PC-9 (cell line): ENCODE data around the gene SPATA20. TPM values are rescaled to one million over a fixed set of nuclear protein-coding genes. Genes with fewer than 3 reads are reported as not detected.

Experiments
- BruUV-seq: library from RNA; stranded (reverse); fragments of 400-500 nt; replicated peaks from 2 replicates; lab custom pipeline; 2021; lab: Mats Ljungman, UMichigan
- CTCF ChIA-PET: fragments of 300-600 bp; sonication (Branson Sonifier 250); formaldehyde crosslinking; loops from one replicate; lab custom pipeline; 2022; ENCODE audit warnings: antibody characterized with exemption; lab: Charles Lee
- POLR2A ChIA-PET: fragments of 300-600 bp; sonication (Branson Sonifier 250); formaldehyde crosslinking; loops from one replicate; lab custom pipeline; 2022; ENCODE audit warnings: antibody characterized with exemption; ENCODE audit not compliant: unreplicated experiment; lab: Charles Lee
- DNase-seq, 2 experiments: peaks; one replicate each; pipeline versions ENCODE4 v3.0.0 to v3.0.0-alpha.2; 2015 to 2022; ENCODE audit warnings: mixed read lengths in 1 of 2
- H2AFZ ChIP-seq: fragments of 200-600 bp; sonication (generic); 2 replicates; pipeline ENCODE4 v1.8.1; 2017; ENCODE audit warnings: antibody characterized with exemption
- H3F3A ChIP-seq: fragments of 200-600 bp; sonication (generic); 2 replicates; pipeline ENCODE4 v1.8.1; 2017; ENCODE audit warnings: antibody characterized with exemption, mild to moderate bottlenecking, low read depth; ENCODE audit not compliant: insufficient read depth
- H3K27ac ChIP-seq: fragments of 200-600 bp; sonication (generic); 2 replicates; pipeline ENCODE4 v1.6.1; 2016; ENCODE audit warnings: mixed run types
- H3K27me3 ChIP-seq: fragments of 200-600 bp; sonication (generic); 2 replicates; pipeline ENCODE4 v1.6.1; 2016; ENCODE audit warnings: low read depth, mixed run types; ENCODE audit not compliant: insufficient read depth
- H3K36me3 ChIP-seq: fragments of 200-600 bp; sonication (generic); 2 replicates; pipeline ENCODE4 v1.6.1; 2016; ENCODE audit warnings: low read depth, mixed run types
- H3K4me1 ChIP-seq: fragments of 200-600 bp; sonication (generic); replicated peaks from 2 replicates; pipeline ENCODE4 v1.6.1; 2016; ENCODE audit warnings: mixed run types; ENCODE audit not compliant: insufficient read depth
- H3K4me2 ChIP-seq: fragments of 200-600 bp; sonication (generic); 2 replicates; pipeline ENCODE4 v1.6.1; 2017; ENCODE audit warnings: mixed run types
- H3K4me3 ChIP-seq: fragments of 200-600 bp; sonication (generic); 2 replicates; pipeline ENCODE4 v1.6.1; 2016; ENCODE audit warnings: mixed run types
- H3K79me2 ChIP-seq: fragments of 200-600 bp; sonication (generic); 2 replicates; pipeline ENCODE4 v1.6.1; 2017; ENCODE audit warnings: low read depth, mixed run types
- H3K9me2 ChIP-seq: fragments of 200-600 bp; sonication (generic); 2 replicates; pipeline ENCODE4 v1.8.1; 2017; ENCODE audit warnings: mild to moderate bottlenecking; ENCODE audit not compliant: insufficient read depth
- H3K9me3 ChIP-seq: fragments of 200-600 bp; sonication (generic); 2 replicates; pipeline ENCODE4 v1.8.1; 2016; ENCODE audit warnings: low read depth; ENCODE audit not compliant: insufficient read depth
- H4K20me1 ChIP-seq: fragments of 200-600 bp; sonication (generic); 2 replicates; pipeline ENCODE4 v1.8.1; 2017; ENCODE audit not compliant: insufficient read depth
- EZH2 ChIP-seq: fragments of 200-600 bp; sonication (generic); IDR thresholded peaks from 2 replicates; pipeline ENCODE4 v1.8.0; 2017; ENCODE audit warnings: antibody characterized with exemption, low read depth
- intact Hi-C: fragments of 100-400 bp; cut with micrococcal nuclease; formaldehyde crosslinking; loops from one replicate; pipeline ENCODE4 v1.10.0; 2022; ENCODE audit not compliant: unreplicated experiment
- total RNA-seq: library from RNA; stranded (reverse); gene quantifications from 2 replicates; pipeline ENCODE4 v1.2.3, GENCODE V29; 2021
- TF ChIP-seq, protein P1 (sequence below): fragments of 200-600 bp; sonication (generic); conservative IDR thresholded peaks from 2 replicates; pipeline ENCODE4 v1.6.1; 2017; ENCODE audit warnings: mixed run types, antibody characterized with exemption, mild to moderate bottlenecking, moderate library complexity

Gene SPATA20
- total RNA-seq, 1 experiment from 2014 or later: 41.5 TPM

DNA sequence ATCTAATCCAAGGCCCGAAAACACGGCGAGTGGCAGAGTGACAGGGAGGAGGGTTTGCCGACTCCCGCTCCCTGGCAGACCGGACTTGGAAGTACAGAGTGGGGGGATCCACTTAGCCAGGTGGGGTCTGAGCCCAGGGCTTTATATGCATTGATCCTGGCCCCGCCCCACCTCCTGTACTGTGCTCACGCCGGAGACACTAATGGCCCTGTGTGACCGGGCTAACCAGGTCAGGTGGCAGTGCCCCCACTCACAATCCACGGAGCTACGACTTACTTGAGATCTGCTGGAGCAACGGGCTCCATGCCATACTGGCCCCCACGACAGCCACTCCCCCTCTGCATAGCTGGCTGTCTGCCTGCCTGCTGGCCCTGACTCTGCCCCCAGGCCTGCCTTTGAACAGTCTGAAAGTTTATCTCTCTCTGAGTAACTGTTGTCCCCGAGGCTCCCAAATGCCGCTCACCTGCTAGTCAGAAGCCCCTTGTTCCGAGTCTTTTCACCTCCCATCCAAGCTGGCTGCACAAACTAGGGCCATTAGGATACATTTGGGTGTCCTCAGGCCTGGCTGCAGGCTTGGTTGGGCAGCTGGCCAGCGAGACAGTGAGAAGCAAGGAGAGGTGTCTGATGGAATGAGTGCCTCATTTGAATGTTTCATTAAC lies 41.5 kb downstream of the SPATA20 start:
- Histone ChIP-seq H3K79me2 (no peaks in the 10 kb centered on the region), H3K4me1 (peaks cover 10% of the 10 kb centered on the region), H3F3A (no peaks in the 10 kb centered on the region), H3K9me2 (no peaks in the 10 kb centered on the region), H3K27ac (no peak overlapping the region), H3K4me3 (no peak overlapping the region), H3K9me3 (no peaks in the 10 kb centered on the region), H2AFZ (no peak overlapping the region), H4K20me1 (no peaks in the 10 kb centered on the region), H3K4me2 (no peak overlapping the region), H3K27me3 (peaks cover 21% of the 10 kb centered on the region; the same call in 1 of the 2 replicates), H3K36me3 (no peaks in the 10 kb centered on the region)
- ChIA-PET POLR2A (no interaction called here), CTCF (interaction anchor here (0.5 to 0.8 kb wide), 2 partner anchors 37 to 121 kb away, joined by 3 read pairs; no protein-coding TSS in a partner anchor)
- no TSS peak for BruUV-seq
- TF ChIP-seq EZH2: no peak
- intact Hi-C loops: no loop called here
- DNase-seq: no peak

DNA sequence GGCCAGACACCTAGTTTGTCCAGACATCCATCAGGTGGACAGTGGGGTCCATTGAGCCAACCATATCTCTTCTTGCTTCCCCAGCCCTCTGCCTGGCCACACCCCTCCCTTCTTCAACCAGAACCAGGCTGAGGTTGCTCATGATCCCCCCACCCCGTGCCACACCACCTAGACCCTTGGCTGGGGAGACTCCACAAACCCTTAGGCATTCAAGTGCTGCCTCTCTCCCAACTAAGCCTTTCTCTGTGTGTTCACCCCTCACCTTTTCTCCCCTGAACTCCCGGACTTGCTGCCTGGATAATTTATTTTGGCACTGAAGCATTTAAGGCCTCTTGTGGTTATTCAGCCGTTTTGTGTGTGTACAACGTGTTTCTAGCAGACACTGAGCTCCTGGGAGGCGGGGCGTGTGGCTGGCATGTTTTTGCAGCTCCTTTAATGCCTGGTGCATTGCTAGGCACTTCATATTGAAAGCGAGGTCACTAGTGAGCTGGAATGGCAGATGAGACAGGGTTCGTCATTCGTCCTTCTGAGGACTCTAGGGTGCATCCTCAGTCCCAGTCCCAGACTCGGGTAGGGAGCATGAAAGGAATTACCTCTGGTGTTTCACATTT lies 42.2 kb downstream of the SPATA20 start:
- Histone ChIP-seq H2AFZ (no peak overlapping the region), H3K9me2 (no peaks in the 10 kb centered on the region), H3K4me1 (peaks cover 10% of the 10 kb centered on the region), H3K27ac (no peak overlapping the region), H3K9me3 (no peaks in the 10 kb centered on the region), H3K4me3 (no peak overlapping the region), H3K36me3 (no peaks in the 10 kb centered on the region), H3F3A (no peaks in the 10 kb centered on the region), H4K20me1 (no peaks in the 10 kb centered on the region), H3K79me2 (no peaks in the 10 kb centered on the region), H3K27me3 (peaks cover 26% of the 10 kb centered on the region), H3K4me2 (no peak overlapping the region)
- POLR2A ChIA-PET: no interaction called here
- DNase-seq: no peak
- CTCF ChIA-PET: interaction anchor here (0.5 to 0.8 kb wide), 2 partner anchors 37 to 120 kb away, joined by 3 read pairs; no protein-coding TSS in a partner anchor
- intact Hi-C loops: no loop called here
- no peak for TF ChIP-seq EZH2
- TF ChIP-seq, protein P1, sequence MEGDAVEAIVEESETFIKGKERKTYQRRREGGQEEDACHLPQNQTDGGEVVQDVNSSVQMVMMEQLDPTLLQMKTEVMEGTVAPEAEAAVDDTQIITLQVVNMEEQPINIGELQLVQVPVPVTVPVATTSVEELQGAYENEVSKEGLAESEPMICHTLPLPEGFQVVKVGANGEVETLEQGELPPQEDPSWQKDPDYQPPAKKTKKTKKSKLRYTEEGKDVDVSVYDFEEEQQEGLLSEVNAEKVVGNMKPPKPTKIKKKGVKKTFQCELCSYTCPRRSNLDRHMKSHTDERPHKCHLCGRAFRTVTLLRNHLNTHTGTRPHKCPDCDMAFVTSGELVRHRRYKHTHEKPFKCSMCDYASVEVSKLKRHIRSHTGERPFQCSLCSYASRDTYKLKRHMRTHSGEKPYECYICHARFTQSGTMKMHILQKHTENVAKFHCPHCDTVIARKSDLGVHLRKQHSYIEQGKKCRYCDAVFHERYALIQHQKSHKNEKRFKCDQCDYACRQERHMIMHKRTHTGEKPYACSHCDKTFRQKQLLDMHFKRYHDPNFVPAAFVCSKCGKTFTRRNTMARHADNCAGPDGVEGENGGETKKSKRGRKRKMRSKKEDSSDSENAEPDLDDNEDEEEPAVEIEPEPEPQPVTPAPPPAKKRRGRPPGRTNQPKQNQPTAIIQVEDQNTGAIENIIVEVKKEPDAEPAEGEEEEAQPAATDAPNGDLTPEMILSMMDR: no peak
- BruUV-seq: no TSS peak

DNA sequence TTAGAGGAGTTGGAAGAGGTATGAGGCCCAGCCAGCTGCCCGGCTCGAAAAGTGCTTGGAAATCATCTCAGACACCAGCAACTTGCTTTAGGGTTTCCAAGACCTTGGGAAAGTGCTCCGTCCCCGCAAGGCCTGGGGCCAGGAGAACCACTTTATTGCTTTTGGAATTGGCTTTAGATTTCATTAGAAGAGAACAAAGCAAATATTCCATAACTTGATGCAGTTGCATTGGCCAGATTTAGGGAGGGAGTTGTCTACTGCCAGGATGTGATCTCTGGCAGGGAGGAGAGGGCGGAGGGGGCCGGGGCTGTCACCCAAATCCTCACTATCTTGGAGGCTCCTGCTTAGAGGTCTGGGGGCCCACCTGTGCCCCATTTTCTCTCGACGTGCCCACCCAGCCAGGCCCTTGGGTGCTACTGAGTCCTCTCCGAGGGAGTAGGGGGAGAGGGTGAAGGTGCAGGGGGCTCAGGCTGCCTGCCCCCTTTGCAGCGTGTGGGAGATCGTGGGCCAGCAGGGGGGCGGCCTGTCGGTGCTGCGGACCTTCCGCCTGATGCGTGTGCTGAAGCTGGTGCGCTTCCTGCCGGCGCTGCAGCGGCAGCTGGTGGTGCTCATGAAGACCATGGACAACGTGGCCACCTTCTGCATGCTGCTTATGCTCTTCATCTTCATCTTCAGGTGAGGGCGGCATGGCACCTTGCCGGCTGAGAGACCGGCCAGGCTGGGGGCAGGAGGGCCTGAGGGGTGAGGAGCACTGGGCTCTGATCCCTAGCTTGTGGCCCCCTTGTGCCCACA lies 44.2 kb downstream of the SPATA20 start:
- no peaks in the 10 kb centered on the region for H3K4me1 ChIP-seq
- H3F3A ChIP-seq: no peaks in the 10 kb centered on the region
- no TSS peak for BruUV-seq
- H3K79me2 ChIP-seq: no peaks in the 10 kb centered on the region
- no peaks in the 10 kb centered on the region for H3K36me3 ChIP-seq
- ChIA-PET POLR2A (no interaction called here), CTCF (no interaction called here)
- H2AFZ ChIP-seq: no peak overlapping the region
- no peak for DNase-seq
- no peak overlapping the region for H3K4me3 ChIP-seq
- no peak for TF ChIP-seq EZH2
- TF ChIP-seq, protein P1: no peak
- H3K4me2 ChIP-seq: no peak overlapping the region
- H3K9me2 ChIP-seq: no peaks in the 10 kb centered on the region
- H3K27ac ChIP-seq: no peak overlapping the region
- intact Hi-C loops: no loop called here
- H3K27me3 ChIP-seq: peaks cover 40% of the 10 kb centered on the region
- no peaks in the 10 kb centered on the region for H4K20me1 ChIP-seq
- H3K9me3 ChIP-seq: no peaks in the 10 kb centered on the region
